NCI-H1694 (cell line): ENCODE measurements around the gene CEMP1.

Experiments used
- DNase-seq: peaks from one replicate; lab custom pipeline; 2025; lab: John Stamatoyannopoulos, UW

CEMP1 gene

DNA sequence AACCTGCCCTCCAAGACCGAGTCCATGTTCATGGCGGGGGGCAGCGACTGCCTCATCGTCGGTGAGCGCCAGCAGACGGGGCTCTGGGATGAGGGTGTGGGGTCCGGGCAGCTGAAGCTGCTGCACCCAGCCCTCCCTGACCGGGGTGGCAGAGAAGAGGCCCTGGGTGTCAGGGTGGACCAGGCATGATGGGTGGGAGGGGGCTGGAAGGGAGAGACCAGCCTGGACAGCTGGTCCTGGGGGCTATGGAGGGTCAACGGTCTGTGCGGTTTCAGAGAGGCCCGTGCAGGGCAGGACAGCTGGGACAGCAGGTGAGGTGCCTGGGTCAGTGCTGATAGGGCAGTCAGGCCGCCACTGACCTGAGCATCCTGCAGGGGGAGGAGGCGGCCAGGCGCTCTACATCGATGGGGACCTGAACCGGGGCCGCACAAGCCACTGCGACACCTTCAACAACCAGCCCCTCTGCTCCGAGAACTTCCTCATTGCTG, 30.7 kb downstream of the CEMP1 start:
- no peak for DNase-seq

DNA sequence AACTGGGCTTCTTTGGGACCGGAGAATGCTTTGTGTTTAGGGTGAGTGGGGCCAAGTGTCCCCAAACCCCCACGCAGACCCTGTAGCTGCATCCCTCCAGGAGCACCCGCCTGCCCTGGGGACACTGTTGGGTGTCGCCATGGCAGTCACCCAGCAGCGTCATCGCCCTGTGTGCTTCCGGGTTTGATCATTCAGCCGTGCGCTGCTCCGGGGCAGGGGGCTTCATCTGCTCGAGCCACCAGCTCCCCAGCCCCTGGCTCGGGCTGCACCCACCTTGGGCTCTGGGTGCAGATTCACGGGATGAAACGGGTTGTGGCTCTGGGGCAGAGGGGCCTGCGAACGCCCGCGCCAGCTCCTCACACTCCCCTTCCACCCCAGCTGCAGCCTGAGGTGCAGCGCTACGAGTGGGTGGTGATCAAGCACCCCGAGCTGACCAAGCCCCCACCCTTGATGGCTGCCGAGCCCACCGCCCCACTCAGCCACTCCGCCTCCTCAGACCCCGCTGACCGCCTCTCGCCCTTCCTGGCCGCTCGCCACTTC, 31.2 kb downstream of the CEMP1 start:
- no peak for DNase-seq

DNA sequence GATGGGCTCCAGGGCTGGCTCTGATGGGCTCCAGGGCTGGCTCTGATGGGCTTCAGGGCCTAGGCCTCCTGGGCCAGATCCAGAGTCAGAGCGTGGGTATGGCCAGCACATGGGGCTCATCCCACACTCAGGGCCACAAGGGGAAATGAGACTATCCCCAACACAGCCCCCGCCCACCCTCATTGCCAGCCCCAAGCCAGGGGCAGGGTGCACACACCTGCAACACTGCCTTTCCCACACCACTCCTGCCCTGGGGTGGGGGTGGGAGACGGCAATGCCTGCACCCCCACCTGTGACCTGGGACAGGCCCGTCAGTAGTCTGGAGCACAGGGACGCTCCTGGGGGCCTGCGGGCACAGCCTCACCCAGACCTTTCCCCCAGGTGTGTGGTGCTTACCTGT, 31.8 kb downstream of the CEMP1 start:
- no peak for DNase-seq

DNA sequence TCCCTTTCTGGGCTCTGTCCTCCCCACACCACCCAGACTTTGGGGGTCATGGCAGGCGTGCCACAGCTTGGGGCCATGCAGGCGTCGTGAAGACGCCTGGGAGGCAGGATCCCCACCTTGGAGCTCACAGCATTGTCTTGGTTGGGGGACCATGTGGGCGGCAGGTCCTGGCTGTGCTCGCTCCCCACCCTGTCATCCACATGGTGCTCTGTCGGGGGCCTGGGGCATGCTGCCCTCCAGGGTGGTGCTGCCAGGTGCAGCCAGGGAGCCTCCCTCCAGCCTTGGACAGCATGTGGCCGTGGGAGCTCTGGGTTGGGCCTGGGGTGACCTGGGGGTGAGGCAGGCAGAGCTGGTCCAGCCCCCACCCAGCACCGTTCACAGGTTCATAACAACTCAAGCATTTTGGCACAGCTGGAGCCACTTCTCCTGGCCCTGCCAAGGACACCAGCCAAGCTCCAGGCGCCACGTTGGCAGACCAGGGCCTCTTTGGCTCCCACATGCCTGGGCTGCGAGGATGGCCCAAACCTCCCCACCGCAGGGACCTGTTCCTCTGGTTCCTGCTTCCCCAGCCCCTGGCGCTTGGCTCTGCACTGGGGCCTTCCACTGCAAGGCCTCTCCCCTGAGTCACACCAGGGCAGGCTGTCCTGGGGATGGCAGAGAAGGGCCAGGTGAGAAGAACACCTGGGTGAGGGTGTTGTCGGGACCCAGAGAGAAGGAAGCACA, 32.5 kb downstream of the CEMP1 start:
- DNase-seq: no peak

DNA sequence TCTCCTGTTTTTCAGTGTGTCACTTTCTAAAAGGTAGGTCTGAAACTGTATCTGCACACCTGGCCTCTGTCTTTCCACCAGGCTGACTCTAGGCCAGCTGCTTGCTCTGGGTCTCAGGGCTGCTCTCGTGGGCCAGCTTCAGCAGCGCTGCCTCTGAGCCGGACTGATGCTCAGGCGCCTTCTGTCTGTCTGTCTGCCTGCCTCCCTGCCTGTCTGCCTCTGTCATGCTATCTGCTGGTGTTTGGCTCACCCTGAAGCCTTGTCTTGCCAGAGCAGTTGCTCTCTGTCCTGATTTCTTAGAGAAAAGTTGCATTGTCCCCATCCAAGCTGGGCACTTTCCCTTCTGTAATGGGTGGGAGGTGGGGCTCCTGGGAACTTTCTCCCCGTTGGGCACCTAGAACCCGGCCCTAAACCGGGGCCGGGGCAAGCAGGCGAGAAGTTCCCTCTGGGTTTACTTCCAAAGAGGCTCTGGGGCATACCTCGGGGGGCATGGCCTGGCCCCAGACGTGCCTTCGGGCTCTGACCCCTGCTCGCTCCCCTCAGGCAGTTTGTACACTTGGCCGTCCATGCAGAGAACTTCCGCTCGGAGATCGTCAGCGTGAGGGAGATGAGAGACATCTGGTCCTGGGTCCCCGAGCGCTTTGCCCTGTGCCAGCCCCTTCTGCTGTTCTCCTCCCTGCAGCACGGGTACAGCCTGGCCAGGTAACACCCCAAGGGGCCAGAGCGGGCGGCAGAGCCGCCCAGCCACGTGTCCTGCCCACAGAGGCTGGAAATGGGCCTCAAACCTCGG, 33.3 kb downstream of the CEMP1 start:
- DNase-seq: no peak

DNA sequence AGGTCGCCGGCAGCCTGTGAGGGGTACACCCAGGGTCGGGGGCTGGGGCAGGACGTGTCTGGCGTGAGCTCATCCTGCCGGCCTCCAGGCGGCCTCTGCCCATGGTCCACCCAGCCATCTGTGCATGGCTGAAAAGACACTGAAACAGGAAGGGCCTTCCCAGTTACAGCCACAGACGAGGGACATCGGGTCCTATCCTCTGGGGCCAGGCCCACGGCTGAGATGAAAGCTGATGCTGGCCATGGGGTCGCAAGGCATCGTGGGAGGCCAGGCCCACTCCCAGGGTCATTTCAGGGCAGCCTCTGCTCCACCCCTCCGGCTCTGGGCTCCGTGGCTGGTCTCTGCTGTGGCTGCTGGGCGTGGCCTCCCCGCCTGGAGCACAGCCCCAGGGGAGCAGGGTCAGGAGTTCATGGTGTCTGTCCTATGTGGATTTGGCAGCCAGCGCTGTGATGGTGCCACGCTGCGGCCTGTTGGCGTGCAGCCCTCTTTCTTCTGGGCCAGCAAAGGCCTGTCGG, 34.0 kb downstream of the CEMP1 start:
- no peak for DNase-seq

DNA sequence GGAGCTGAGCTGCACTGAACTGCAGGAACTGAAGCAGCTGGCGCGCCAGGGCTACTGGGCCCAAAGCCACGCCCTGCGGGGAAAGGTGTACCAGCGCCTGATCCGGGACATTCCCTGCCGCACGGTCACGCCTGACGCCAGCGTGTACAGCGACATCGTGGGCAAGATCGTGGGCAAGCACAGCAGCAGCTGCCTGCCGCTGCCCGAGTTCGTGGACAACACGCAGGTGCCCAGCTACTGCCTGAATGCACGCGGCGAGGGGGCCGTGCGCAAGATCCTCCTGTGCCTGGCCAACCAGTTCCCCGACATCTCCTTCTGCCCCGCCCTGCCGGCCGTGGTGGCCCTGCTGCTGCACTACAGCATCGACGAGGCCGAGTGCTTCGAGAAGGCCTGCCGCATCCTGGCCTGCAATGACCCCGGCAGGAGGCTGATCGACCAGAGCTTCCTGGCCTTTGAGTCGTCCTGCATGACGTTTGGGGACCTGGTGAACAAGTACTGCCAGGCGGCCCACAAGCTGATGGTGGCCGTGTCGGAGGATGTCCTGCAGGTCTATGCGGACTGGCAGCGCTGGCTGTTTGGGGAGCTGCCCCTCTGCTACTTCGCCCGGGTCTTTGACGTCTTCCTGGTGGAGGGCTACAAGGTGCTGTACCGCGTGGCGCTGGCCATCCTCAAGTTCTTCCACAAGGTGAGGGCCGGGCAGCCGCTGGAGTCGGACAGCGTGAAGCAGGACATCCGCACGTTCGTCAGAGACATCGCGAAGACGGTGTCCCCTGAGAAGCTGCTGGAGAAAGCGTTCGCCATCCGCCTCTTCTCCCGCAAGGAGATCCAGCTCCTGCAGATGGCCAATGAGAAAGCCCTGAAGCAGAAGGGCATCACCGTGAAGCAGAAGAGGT, 34.7 kb downstream of the CEMP1 start:
- no peak for DNase-seq

DNA sequence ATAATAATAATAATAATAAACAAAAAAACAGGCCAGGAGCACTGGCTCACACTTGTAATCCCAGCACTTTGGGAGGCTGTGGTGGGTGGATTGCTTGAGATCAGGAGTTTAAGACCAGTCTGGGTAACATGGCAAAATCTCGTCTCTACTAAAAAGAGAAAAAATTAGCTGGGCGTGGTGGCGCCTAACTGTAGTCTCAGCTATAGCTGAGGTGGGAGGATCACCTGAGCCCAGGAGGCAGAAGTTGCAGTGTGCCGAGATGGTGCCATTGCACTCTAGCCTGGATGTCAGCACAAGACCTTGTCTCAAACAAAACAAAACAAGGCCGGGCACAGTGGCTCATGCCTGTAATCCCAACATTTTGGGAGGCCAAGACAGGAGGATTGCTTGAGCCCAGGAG, 36.2 kb downstream of the CEMP1 start:
- no peak for DNase-seq

DNA sequence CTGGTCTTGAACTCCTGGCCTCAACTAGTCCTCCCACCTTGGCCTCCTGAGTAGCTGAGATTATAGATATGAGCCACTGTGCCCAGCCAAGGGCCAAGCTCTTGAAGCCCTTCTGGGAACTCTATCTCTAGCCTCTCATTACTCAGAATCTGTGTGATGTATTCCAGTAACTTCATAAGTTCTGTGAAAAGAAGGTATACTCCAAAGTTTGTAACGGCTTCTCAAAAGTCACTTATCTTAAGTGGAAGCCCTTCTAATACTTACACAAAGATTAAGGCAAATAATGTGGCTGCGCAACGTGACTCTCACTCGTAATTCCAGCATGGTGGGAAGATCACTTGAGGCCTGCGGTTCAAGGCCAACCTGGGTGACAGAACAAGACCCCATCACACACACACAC, 36.6 kb downstream of the CEMP1 start:
- DNase-seq: no peak

DNA sequence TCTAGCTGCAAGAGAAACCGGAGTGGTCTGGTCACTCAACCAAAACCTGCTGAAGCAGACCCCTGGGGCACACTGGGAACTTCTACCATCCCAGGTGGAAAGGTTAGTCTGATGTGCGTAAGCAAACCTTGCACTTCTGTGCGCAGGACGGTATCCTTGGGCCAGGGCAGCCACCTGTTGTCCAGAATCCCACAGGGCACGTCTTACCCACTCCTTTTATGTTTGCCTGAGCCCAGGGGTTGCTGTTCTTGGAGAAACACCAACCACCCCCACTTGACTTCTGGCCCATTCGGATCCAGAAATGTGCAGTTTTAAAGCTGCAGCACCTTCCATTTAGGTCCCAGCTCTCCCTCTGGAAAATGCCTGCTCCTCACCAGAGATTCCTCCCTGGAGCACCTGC, 37.6 kb downstream of the CEMP1 start:
- DNase-seq: no peak

DNA sequence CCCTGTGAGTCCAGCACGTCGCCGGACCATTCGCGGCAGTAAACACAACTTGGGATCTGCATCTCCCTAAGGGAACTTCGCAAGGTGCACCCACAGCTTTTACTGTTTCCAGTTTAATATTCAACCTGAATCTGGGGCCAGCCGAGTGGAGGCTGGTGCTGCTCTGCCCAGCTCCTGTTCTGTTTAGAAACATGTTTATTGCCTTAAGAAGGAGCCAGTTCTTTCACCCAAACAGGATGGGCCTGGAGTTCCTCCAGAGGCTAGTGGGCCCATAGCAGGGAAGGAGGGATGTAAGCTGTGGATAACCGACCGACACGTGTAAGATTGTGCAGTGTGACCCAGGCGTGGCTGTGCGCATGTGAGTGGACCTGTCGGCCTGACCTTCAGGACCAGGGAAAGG, 38.9 kb downstream of the CEMP1 start:
- no peak for DNase-seq

DNA sequence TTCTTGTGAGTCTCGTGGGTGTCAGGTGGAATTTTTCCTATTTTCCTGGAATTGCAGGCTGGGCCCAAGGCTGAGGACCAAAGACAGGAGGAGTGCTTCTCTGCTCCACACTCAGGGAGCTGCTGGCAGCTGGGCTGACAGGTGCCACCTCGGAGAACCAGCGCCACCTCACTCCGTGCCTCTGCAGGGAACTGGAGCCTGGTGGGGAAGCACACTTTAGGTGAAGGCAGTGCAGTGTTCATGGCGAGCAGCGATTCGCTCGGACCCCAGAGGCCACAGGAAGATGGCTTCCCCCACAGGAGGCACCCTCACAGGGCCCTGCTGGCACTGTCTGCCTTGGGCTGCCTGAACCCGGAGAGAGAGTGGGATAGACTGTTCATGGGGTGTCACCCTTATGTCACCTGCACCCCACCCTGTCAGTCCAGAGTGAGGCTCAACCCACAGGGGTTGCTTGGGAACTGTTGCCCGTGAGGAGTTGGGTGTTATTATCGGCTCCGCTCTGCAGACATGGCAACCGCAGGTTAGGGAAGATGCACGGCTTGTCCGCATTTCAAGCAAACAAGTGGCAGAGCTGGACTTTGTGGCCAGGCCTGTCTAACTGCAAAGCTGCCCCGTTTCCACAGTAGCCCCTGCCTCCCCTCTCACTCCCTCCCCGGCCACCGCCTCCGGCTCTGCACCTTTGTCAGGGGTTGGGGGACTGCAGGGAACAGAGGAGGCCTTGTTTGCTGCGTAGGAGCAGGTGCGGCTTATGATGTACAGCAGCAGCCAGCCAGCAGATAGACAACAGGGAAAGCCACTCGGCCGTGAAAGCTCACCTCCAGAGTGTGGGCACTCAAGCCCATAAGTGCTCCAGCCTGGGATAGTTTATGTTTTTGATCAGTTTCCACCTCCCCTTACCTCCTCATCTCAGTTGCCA, 40.8 kb downstream of the CEMP1 start:
- no peak for DNase-seq

DNA sequence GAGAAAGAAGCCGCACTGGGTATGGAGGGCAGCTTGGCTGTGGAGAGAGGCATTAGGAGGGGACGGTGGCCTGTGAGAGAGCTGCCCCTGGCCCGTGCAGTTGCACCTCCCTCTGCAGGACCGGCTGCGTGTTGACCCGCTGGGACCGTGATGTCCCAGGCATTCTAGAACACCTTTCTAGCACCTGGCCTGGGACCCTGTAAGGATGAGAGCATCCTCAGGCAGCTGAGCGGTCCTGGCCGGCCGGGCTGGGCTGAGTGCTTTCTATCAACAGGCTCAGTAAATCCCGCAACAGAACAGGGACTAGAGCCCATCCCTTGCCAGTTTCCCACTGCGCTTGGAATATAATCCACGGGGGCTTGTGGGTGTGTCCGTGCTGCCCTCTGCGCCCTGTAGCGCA, 41.6 kb downstream of the CEMP1 start:
- no peak for DNase-seq

DNA sequence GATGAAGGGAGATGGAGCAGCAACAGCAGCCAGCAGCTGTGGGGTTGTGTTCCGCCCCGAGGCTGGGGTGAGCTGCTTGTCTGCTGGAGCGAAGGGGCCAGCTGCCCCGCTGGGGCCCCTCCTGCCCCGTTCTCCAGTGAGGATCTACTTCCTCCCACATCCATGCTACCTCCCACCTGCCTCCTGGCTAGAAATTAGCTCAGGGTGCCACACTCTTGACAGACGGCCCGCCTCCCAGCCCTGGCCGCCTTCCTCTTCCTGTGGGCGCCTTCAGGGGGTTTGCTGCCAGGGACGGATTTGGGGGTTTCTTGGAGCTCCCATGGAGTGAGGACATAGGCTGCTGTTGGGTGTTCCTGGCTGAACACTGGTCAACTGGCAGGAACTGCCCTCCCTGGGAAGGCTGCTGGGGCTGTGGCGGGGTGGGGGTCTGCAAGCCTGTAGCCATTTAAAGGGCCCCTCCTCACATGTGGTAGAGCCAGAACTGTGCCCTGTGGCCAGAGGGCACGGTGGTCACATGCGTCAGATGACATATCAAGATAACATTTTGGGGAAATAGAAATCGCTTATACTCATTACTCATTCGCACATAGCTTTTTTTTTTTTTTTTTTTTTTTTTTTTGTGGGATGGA, 43.2 kb downstream of the CEMP1 start:
- no peak for DNase-seq

DNA sequence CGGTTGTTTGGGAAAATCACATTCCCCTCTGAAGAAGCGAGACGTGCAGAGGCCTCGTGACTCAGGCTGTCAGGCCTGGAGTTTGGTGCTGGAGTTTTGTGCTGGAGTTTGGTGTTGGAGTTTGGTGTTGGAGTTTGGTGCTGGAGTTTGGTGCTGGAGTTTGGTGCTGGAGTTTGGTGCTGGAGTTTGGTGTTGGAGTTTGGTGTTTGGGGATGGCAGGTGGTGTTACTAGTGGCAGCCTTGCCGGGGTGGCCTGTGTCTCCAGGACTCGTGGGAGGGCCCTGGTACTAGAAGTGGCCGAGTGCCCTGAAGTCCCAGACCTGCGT, 43.7 kb downstream of the CEMP1 start:
- DNase-seq: no peak

DNA sequence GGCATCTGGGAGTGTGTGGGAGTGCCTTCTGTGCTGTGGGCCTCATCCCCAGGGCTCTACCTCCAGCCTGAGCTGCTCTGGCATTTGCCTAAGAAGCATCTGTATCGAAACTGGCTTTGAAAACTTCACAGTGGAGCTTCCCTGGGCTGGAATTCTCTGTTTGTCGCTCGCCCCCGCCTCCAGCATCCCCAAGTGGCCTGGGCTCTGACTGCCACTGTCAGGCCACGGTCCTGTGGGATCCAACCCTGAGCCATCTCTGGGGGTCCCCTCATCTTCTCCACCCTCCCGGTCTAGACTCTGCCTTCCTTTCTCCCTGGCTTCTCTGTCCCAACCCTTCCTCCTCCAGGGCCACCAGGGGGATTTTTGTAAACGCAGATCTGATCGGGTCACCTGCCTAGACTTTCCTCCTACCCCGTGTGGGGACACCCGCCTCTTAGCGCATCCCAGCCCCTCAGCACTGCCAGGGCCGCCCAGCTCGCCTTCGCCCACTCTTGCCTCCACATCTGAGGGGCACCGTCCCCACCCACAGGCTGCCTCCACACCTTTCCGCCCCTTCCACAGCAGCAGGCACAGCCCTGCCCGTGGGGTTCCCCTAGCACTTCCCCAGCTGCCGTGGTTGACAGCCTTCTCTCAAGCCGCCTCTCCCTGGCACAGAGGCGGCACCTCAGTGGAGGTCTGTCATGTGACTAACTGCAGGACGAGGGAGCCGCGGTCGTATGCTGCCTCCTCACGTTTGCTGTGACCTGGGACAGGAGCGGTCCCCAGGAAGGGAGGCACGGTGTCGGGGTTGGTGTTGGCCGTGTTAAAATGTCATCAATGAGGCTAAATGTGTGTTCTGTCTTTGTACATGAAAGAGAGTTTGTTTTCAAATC, 44.3 kb downstream of the CEMP1 start:
- peak; percentile 42 for DNase-seq

DNA sequence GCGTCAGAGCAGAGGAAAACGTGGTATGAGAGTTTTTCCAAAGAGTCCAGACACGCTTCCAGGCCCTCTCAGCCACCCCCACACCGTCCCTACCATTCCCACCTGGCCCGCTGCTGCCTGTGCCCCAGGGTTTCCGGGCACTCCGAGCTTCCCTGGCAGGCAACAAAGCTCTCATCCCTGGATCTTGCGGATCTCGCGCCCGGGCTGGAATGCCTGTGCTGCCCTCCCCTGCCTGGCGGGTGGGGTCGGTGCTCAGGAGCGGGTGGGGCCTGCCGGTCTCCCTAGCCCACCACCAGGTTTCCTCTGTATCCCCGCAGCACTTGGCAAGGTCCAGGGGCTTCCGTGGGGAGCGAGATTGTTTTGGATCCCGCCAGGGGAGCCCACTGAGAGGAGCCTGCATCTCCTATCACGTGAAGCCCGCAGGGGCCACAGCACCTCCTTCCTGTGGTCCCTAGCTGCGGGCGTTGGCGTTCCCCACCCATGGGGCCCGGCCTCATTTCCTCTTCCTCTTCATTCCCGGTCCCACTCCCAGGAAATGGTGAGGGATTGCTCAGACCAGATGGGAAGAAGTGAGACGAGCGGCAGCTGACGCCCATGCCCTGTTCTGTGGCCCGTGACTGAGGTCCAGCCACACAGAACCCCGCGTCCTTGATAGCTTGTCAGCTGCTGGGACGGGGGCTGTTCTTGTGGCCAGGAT, 45.2 kb downstream of the CEMP1 start:
- DNase-seq: no peak

DNA sequence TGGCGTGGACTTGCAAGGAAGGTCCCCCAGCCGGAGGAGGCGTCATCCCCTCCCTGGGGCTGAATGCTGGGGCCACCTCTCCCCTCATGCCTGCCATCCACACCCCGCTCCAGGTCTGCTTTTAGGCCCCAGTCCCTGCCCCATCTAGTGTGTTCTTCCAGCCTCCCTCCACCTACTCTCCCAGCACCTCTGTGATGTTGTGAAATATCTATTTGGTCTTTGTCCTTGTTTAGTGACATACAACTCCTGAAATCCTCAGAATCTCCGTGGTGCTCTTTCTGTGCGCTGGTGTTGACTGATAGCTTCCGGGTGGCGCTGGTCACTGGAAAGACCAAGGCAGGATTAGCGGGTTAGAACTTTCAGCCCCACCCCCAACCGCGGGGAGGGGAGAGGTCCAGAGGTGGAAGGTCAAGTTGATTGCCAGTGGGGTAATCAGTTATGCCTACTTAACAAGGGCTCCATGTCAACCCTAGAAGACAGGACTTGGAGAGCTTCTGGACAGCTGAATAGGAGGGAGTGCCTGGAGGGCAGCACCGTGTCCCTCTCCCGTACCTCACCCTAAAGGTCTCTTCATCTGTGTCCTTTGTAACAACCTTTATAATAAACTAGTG, 46.2 kb downstream of the CEMP1 start:
- no peak for DNase-seq
